NK-92 treated with Interleukin-12 subunit alpha and Interleukin-12 subunit beta, amount 100 ng/mL, for 24 hours (cell line): Measurements from ENCODE around the gene ATG7.
"Not testable (repeated sequence)": the region's sequence is repeated elsewhere in the genome, so short reads cannot be mapped to it uniquely, and the experiment has no call there.

Experiments
- DNase-seq: peaks from one replicate; lab custom pipeline; 2025; lab: John Stamatoyannopoulos, UW

Gene ATG7

GRCh38 chr3:11431319-11431718 lies 159.1 kb downstream of the ATG7 start:
- no peak for DNase-seq

- no peak for DNase-seq
Observed at GRCh38 chr3:11434017-11434526, 161.9 kb downstream of the ATG7 start.

GRCh38 chr3:11434563-11435096 lies 162.4 kb downstream of the ATG7 start:
- DNase-seq: no peak

DNA sequence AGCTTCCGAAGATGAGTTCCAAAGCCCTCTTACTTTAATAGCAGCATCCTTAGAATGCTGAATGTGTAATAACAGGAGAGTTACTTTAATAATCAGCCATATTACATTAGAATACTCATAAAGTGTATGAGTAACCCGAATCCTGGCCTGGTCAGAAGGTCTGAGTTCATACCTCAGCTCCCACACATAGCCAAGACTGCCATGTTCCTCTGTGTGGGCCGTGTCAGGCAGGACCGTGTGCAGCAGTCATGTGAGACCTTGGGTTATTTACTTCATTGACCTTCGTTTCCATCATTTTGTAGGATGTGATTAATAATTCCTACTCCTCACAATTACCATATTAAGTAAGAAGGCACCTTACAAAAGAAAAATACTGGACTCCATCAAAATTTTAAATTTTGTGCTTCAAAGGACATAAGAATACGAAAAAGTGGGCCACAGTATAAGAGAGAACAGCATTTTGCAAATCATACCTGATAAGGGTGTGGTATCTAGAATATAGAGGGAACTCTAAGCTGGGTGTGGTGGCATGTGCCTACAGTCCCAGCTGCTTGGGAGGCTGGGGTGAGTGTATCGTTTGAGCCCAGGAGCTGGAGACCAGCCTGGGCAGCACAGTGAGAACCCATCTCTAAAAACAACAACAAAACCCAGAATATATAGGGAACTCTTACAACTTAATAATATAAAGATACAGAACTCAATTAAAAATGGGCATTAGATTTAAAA lies 163.4 kb downstream of the ATG7 start:
- no peak for DNase-seq

DNA sequence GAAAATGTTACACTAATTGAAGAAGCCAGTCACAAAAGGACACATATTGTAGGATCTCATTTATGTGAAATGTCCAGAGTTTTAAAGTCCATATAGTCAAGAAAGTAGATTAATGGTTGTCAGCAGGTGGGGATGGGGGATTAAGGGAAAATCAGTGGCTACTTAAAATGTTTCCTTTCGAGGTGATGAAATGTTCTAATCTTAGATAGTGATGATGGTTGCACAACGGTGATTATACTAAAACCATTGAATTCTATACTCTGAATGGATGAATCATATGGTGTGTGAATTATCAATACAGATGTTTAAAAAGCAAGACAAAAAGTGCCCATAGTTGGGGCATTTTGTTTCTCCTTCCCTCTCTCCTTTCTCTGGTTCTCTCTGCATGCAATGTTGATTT lies 164.6 kb downstream of the ATG7 start:
- no peak for DNase-seq

DNA sequence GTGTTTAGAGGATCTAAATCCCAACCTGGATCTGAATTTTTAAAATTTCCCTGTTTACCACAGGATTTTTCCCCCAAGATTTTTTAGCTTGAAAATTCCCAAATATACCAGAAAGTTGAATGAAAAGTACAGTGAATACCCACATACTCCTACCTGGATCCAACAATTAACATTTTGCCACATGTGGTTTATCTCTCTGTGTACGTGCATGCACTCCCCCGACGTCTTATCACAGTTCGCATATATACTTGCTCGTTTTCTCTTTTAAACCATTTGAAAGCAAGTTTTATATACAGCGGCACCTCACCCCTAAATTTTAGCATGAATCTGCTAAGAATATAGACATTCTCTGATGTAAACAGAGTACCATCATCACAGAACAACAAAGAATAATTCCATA lies 165.3 kb downstream of the ATG7 start:
- no peak for DNase-seq

- DNase-seq: no peak
Observed at GRCh38 chr3:11438646-11439045, 166.4 kb downstream of the ATG7 start.

GRCh38 chr3:11441346-11441745 lies 169.1 kb downstream of the ATG7 start:
- DNase-seq: not testable (repeated sequence)

- DNase-seq: no peak
Observed at GRCh38 chr3:11444404-11444803, 172.2 kb downstream of the ATG7 start.

- DNase-seq: not testable (repeated sequence)
Observed at GRCh38 chr3:11445193-11445592, 173.0 kb downstream of the ATG7 start.

DNA sequence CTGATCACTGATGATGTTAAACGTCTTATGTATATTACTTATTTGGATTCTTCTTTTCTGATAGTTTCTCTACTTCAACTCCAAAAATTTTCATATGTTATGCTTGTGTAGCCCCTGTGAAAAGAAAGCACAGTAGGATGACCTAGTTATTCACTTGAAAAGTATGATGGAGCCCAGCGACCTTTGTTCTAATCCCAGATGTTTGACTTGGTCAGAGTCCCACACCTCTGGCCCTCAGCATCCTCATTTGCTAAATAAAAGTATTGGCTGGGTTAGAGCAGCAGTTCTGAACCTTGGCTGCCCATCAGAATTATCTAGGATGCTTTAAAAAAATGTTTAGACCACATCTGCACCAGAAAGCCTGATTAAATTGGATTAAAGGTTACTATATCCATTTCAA lies 173.7 kb downstream of the ATG7 start:
- DNase-seq: no peak

GRCh38 chr3:11447584-11448200 lies 175.5 kb downstream of the ATG7 start:
- DNase-seq: no peak

- DNase-seq: no peak
Observed at GRCh38 chr3:11450015-11450414, 177.8 kb downstream of the ATG7 start.

- no peak for DNase-seq
Observed at GRCh38 chr3:11452312-11452711, 180.1 kb downstream of the ATG7 start.

GRCh38 chr3:11452885-11453847 lies 181.0 kb downstream of the ATG7 start:
- DNase-seq: no peak

- DNase-seq: no peak
Observed at GRCh38 chr3:11455956-11456355, 183.8 kb downstream of the ATG7 start.

GRCh38 chr3:11457135-11457534 lies 184.9 kb downstream of the ATG7 start:
- no peak for DNase-seq

DNA sequence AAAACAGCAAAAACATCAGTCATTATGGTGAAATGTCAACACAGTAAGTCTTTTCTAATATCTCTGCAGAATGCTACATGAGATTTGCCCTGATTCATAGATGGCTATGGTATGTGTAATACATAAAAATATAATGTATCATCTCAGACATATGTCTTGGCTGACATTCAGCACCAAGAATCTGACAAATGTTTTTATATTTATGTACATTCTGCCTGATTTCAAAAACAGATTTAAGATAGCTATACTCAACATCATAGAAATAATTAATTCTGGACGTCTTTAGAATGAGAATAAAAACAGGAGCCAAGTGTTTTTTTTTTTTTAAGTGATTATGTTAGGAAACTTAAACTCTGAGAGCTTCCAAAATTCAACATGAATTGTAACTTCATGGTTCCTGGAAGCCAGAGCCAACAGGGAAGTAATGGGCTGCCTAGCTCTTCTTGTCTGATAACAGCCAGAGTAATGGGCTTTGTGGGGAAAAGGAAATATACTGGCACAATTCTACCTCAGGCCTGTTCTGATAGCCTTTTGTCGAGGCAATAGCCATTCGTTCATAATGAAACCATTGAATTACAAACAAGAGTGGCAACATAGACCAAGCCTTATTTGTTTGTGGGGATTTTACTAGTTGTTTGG lies 187.1 kb downstream of the ATG7 start:
- DNase-seq: no peak

DNA sequence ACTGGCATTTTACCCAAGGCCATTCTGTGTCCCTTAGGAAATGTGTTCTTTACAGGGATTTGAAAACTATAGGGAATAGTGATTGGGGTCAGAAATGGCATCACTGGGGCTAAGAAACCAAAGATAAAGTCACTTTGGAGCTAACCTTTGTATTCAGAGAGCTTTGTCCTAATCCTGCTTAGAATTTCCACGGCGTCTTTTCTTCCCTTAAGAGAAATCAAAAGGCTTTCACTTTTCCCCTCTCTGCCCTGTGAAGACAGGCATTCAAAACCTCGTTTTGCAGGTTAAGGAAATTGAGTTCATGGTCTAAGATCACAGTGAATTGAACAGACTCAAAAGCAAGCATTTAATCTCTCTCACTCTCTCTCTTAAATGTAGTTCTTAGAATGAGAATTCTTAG lies 189.0 kb downstream of the ATG7 start:
- no peak for DNase-seq

GRCh38 chr3:11462673-11463072 lies 190.5 kb downstream of the ATG7 start:
- not testable (repeated sequence) for DNase-seq

- DNase-seq: no peak
Observed at GRCh38 chr3:11463591-11463990, 191.4 kb downstream of the ATG7 start.

GRCh38 chr3:11464356-11464755 lies 192.2 kb downstream of the ATG7 start:
- DNase-seq: no peak
